AG09309 (cell line): ENCODE results near the gene IL2RA.

Source experiments
- DNase-seq: peaks from one replicate; pipeline ENCODE4 v3.0.0-alpha.2; 2010; ENCODE audit warnings: low read depth
- H3K4me3 ChIP-seq: 2 replicates; pipeline ENCODE4 v1.5.1; 2011; ENCODE audit warnings: mild to moderate bottlenecking, low read depth, low read length, moderate library complexity; ENCODE audit not compliant: control insufficient read depth
- TF ChIP-seq, protein P1 (sequence below): IDR thresholded peaks from 2 replicates; pipeline ENCODE4 v1.5.1; 2011; ENCODE audit warnings: mild to moderate bottlenecking, low read depth, low read length, inconsistent platforms; ENCODE audit not compliant: insufficient read depth, control insufficient read depth; ENCODE audit errors: missing control alignments

The IL2RA gene

GRCh38 chr10:6083523-6084475 is 21.6 kb upstream of the IL2RA start:
- TF ChIP-seq, protein P1, sequence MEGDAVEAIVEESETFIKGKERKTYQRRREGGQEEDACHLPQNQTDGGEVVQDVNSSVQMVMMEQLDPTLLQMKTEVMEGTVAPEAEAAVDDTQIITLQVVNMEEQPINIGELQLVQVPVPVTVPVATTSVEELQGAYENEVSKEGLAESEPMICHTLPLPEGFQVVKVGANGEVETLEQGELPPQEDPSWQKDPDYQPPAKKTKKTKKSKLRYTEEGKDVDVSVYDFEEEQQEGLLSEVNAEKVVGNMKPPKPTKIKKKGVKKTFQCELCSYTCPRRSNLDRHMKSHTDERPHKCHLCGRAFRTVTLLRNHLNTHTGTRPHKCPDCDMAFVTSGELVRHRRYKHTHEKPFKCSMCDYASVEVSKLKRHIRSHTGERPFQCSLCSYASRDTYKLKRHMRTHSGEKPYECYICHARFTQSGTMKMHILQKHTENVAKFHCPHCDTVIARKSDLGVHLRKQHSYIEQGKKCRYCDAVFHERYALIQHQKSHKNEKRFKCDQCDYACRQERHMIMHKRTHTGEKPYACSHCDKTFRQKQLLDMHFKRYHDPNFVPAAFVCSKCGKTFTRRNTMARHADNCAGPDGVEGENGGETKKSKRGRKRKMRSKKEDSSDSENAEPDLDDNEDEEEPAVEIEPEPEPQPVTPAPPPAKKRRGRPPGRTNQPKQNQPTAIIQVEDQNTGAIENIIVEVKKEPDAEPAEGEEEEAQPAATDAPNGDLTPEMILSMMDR, result no peak
- H3K4me3 ChIP-seq, result no peak overlapping the region
- DNase-seq, result no peak

GRCh38 chr10:6082496-6083395 is 20.6 kb upstream of the IL2RA start:
- no peak overlapping the region for H3K4me3 ChIP-seq
- TF ChIP-seq, protein P1, result no peak
- DNase-seq, result no peak

DNA sequence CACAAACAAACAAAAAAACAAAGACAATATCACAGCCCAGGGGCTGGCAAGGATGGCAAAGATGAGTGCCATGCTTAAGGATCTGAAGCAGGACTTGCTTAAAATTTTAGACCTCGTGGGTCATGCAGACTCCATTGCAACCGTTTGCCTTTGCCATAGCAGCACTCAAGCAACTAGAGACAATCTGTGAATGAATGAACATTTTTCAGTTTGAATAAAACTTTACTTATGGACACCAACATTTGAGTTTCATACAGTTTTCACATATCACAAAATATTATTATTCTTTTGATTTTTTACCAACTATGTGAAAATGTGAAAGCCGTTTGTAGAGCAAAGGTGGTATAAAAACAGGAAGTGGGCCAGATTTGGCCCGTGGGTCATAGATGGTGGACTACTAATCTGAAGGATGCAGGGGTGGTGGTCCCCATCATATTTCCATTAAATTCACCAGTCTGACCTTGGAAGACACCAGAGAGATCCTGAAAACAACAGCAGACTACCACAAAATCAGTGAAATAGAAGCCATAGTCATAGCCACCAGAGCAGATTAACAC is 18.3 kb upstream of the IL2RA start:
- H3K4me3 ChIP-seq, result no peak overlapping the region
- TF ChIP-seq, protein P1, result no peak
- no peak for DNase-seq

- DNase-seq, result no peak
- TF ChIP-seq, protein P1, result no peak
- H3K4me3 ChIP-seq, result no peak overlapping the region
Observed at GRCh38 chr10:6079044-6079443, 16.9 kb upstream of the IL2RA start.

GRCh38 chr10:6077071-6077675 is 15.0 kb upstream of the IL2RA start:
- H3K4me3 ChIP-seq, result no peak overlapping the region
- TF ChIP-seq, protein P1, result no peak
- no peak for DNase-seq

DNA sequence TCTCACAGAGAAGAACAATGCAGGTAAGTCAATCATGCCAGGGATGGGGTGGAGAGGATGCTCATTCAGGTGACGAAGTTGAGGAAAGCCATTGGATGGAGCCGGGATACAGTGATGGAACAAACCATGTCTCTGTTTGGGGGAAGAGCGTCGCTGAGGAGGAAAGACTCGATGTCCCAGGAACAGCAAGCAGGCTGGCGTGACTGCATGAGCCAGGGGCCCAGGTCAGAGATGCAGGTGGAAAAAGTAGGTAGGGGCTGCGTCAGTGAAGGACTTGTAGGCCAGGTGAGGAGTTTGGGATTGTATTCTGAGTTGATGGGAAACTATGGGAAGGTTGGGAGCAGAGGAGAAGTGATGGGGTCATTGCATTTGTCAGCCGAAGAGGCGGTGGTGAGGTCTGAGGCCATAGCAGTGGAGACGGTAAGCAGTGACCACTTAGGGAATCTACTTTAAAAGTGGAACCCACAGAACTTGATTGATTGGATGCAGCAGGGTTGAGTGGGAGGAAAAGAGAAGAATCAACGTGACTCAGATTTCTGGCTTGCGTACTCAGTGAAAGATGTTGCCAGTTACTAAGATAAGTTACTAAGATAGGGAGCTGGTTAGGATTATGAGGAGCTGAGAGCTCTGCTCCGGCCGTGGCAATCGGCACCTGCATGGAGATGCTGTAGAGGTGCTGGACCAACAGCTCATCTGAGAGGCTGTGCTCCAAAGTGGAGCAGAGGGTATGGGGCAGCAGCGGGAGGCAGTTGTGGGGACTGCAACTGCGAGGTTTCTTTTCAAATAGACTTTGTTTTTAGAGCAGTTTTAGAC is 12.5 kb upstream of the IL2RA start:
- no peak overlapping the region for H3K4me3 ChIP-seq

More for the DNA sequence above, 12.5 kb upstream of the IL2RA start:
- no peak for DNase-seq
- TF ChIP-seq, protein P1, result no peak
